NT2/D1 (cell line): ENCODE data around the gene SLC16A1.

Source experiments
- DNase-seq: peaks from one replicate; pipeline ENCODE4 v3.0.0-alpha.2; 2011; ENCODE audit warnings: low read depth, low spot score
- H3K27me3 ChIP-seq: 2 replicates; pipeline ENCODE4 v1.6.0; 2011; ENCODE audit warnings: mild to moderate bottlenecking; ENCODE audit not compliant: insufficient read length, insufficient read depth
- H3K36me3 ChIP-seq: 2 replicates; pipeline ENCODE4 v1.6.1; 2011; ENCODE audit warnings: mild to moderate bottlenecking, low read length, mixed read lengths; ENCODE audit not compliant: insufficient read depth, insufficient read length
- H3K4me1 ChIP-seq: 2 replicates; pipeline ENCODE4 v1.5.1; 2011; ENCODE audit not compliant: insufficient read depth, insufficient read length
- H3K4me3 ChIP-seq: 2 replicates; pipeline ENCODE4 v1.5.1; 2011; ENCODE audit warnings: low read depth; ENCODE audit not compliant: insufficient read length
- H3K9ac ChIP-seq: 2 replicates; pipeline ENCODE4 v1.6.0; 2011; ENCODE audit warnings: low read depth; ENCODE audit not compliant: insufficient read length
- H3K9me3 ChIP-seq: 2 replicates; pipeline ENCODE4 v1.5.1; 2011; ENCODE audit warnings: mild to moderate bottlenecking, low read length; ENCODE audit not compliant: insufficient read depth
- SUZ12 ChIP-seq: IDR thresholded peaks from 2 replicates; pipeline ENCODE4 v1.6.1; 2011; ENCODE audit not compliant: insufficient read length, insufficient read depth; ENCODE audit errors: extremely low read depth
- YY1 ChIP-seq: IDR thresholded peaks from 2 replicates; pipeline ENCODE4 v1.6.1; 2011; ENCODE audit not compliant: insufficient read length, insufficient read depth
- ZNF274 ChIP-seq: IDR thresholded peaks from 2 replicates; pipeline ENCODE4 v1.6.1; 2011; ENCODE audit warnings: mild to moderate bottlenecking, low read depth, low read length

SLC16A1 gene

DNA sequence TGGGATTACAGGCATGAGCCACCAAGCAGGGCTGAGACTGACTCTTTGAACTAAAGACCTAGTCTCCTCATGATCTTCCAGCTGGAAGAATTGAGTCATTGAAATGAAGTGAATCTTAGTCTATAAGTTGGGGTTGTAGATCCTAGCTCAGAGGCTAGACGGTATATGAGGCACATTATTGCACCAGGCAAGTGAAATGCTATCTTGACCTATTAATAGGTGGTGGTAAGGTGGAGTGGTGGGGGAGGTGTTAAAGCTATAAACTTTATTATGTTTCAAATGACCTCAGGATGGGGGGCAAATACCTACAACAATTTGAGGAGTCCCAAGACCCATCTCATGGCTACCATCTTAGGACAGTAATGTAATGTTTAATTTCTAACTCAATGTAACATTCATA, 36.8 kb upstream of the SLC16A1 start:
- Histone ChIP-seq H3K27me3 (no peaks in the 10 kb centered on the region), H3K9ac (no peak overlapping the region), H3K36me3 (no peaks in the 10 kb centered on the region), H3K9me3 (no peaks in the 10 kb centered on the region), H3K4me1 (no peaks in the 10 kb centered on the region), H3K4me3 (no peak overlapping the region)
- TF ChIP-seq SUZ12 (no peak), ZNF274 (no peak), YY1 (no peak)
- DNase-seq: no peak

DNA sequence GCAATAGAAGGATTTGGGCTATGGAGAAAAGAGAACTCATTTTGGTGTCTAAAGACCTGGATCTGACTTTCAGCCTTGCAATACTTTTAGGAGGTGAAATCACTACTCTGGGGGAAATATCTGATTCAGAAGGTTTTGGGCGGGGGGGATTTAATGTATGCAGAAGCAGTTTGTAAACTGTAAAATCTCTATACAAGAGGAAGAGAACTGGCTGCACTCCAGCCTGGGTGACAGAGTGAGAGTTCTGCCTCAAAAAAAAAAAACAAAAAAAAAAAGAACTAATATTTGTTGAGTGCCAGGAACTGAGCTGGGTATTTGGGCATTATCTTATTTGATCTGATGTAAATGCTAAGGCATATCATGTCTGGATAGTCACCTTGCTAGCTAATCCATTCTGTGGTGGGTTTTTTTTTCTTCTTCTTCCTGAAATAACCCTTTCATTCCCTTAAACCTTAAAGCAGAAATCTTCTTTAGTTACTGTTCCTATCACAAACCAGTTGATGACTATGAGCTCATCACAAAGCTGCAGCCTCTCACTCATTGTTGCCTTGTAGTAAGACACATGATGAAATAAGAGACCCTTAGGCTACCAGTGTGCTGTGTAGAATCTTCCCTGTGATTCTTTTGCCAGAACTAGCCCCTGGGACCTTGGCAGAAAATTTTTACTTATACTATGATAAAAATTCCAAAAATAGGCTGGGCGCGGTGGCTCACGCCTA, 35.6 kb upstream of the SLC16A1 start:
- no peaks in the 10 kb centered on the region for H3K27me3 ChIP-seq
- DNase-seq: no peak
- H3K4me1 ChIP-seq: no peaks in the 10 kb centered on the region
- no peaks in the 10 kb centered on the region for H3K9me3 ChIP-seq
- no peak overlapping the region for H3K9ac ChIP-seq
- H3K4me3 ChIP-seq: no peak overlapping the region
- H3K36me3 ChIP-seq: no peaks in the 10 kb centered on the region
- TF ChIP-seq ZNF274 (no peak), SUZ12 (no peak)

DNA sequence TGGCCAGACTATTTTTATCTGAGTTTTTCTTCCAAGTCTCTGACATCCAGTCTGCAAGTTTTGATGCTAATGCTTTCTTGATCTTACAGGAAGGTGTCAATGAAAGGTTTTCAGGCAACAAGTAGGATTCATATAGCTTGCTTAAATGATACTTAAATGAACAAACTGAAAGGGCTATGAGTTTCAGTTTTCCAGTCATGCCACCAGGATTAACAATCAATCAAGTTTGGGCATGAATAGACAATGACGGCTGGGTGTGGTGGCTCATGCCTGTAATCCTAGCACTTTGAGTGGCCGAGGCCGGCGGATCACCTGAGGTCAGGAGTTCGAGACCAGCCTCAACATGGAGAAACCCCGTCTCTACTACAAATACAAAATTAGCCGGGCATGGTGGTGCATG, 34.3 kb upstream of the SLC16A1 start:
- no peak for TF ChIP-seq SUZ12
- no peak for TF ChIP-seq YY1
- no peak for TF ChIP-seq ZNF274
- Histone ChIP-seq H3K4me1 (no peaks in the 10 kb centered on the region), H3K9me3 (no peaks in the 10 kb centered on the region), H3K9ac (no peak overlapping the region), H3K27me3 (no peaks in the 10 kb centered on the region), H3K4me3 (no peak overlapping the region), H3K36me3 (no peaks in the 10 kb centered on the region)
- DNase-seq: no peak

- TF ChIP-seq ZNF274 (no peak), SUZ12 (no peak), YY1 (no peak)
- Histone ChIP-seq H3K4me1 (no peaks in the 10 kb centered on the region), H3K9ac (no peak overlapping the region), H3K9me3 (no peaks in the 10 kb centered on the region), H3K36me3 (no peaks in the 10 kb centered on the region), H3K27me3 (no peaks in the 10 kb centered on the region), H3K4me3 (no peak overlapping the region)
- DNase-seq: no peak
Observed at GRCh38 chr1:112988367-112988766, 32.4 kb upstream of the SLC16A1 start.

- Histone ChIP-seq H3K9ac (no peak overlapping the region), H3K4me1 (no peaks in the 10 kb centered on the region), H3K9me3 (no peaks in the 10 kb centered on the region), H3K4me3 (no peak overlapping the region), H3K36me3 (no peaks in the 10 kb centered on the region), H3K27me3 (no peaks in the 10 kb centered on the region)
- no peak for TF ChIP-seq SUZ12
- no peak for TF ChIP-seq YY1
- TF ChIP-seq ZNF274: no peak
- no peak for DNase-seq
Observed at GRCh38 chr1:112985123-112985522, 29.1 kb upstream of the SLC16A1 start.

GRCh38 chr1:112983537-112984131, 27.6 kb upstream of the SLC16A1 start:
- Histone ChIP-seq H3K27me3 (no peaks in the 10 kb centered on the region), H3K4me3 (no peak overlapping the region), H3K9me3 (no peaks in the 10 kb centered on the region), H3K9ac (no peak overlapping the region), H3K4me1 (no peaks in the 10 kb centered on the region), H3K36me3 (no peaks in the 10 kb centered on the region)
- no peak for DNase-seq
- no peak for TF ChIP-seq SUZ12
- TF ChIP-seq ZNF274: no peak
- TF ChIP-seq YY1: no peak

GRCh38 chr1:112982853-112983536, 27.0 kb upstream of the SLC16A1 start:
- H3K36me3 ChIP-seq: peaks cover 2% of the 10 kb centered on the region
- TF ChIP-seq SUZ12 (no peak), YY1 (no peak), ZNF274 (no peak)
- no peaks in the 10 kb centered on the region for H3K27me3 ChIP-seq
- H3K4me1 ChIP-seq: no peaks in the 10 kb centered on the region
- H3K4me3 ChIP-seq: no peak overlapping the region
- H3K9ac ChIP-seq: no peak overlapping the region
- no peaks in the 10 kb centered on the region for H3K9me3 ChIP-seq
- no peak for DNase-seq
